IMR-90 (cell line): Measurements from ENCODE around the gene VPS18. TPM values are rescaled to one million over a fixed set of nuclear protein-coding genes. Genes with fewer than 3 reads are reported as not detected.
A peak's percentile ranks its signal among the peaks of the same experiment; 100 is the strongest.

Source experiments
- ATAC-seq: fragments of 200-7000 bp; cut with Tn5 transposase; 2 replicates; pipeline ENCODE4 v1.9.1; 2020; ENCODE audit warnings: low read depth, mild to moderate bottlenecking, moderate library complexity
- BruUV-seq: library from RNA; stranded (reverse); fragments of 400-500 nt; replicated peaks from 2 replicates; lab custom pipeline; 2021; lab: Mats Ljungman, UMichigan
- CTCF ChIA-PET: fragments of 300-600 bp; formaldehyde crosslinking; extraction: SDS; loops from one replicate; lab custom pipeline; 2021; ENCODE audit warnings: antibody characterized with exemption; lab: Yijun Ruan, JAX
- POLR2A ChIA-PET: fragments of 300-600 bp; sonication (Branson Sonifier 250); formaldehyde crosslinking; loops from one replicate; lab custom pipeline; 2022; ENCODE audit warnings: antibody characterized with exemption; ENCODE audit not compliant: unreplicated experiment; lab: Charles Lee
- DNase-seq: peaks from one replicate; pipeline ENCODE4 v3.0.0; 2013
- H2AFZ ChIP-seq: replicated peaks from 2 replicates; pipeline ENCODE3; 2013; ENCODE audit warnings: low read length, mild to moderate bottlenecking; ENCODE audit not compliant: poor library complexity
- H2AK5ac ChIP-seq: 2 replicates; pipeline ENCODE4 v1.6.1; 2013; ENCODE audit warnings: low read depth, low read length, inconsistent platforms
- H2AK9ac ChIP-seq: replicated peaks from 2 replicates; pipeline ENCODE3; 2013; ENCODE audit warnings: mild to moderate bottlenecking, low read depth, low read length, moderate library complexity; ENCODE audit not compliant: poor library complexity
- H2BK120ac ChIP-seq: 2 replicates; pipeline ENCODE4 v1.6.1; 2013; ENCODE audit warnings: low read depth, low read length, inconsistent platforms
- H2BK15ac ChIP-seq: 3 replicates; pipeline ENCODE4 v1.6.1; 2013; ENCODE audit warnings: low read depth, low read length, inconsistent platforms
- H2BK20ac ChIP-seq: 2 replicates; pipeline ENCODE4 v1.6.1; 2013; ENCODE audit warnings: low read depth, mild to moderate bottlenecking, inconsistent platforms, low read length, moderate library complexity
- H2BK5ac ChIP-seq: 2 replicates; pipeline ENCODE4 v1.6.1; 2013; ENCODE audit warnings: mild to moderate bottlenecking, low read depth, low read length, inconsistent platforms; ENCODE audit not compliant: poor library complexity, severe bottlenecking
- H3K14ac ChIP-seq: replicated peaks from 2 replicates; pipeline ENCODE4 v1.6.1; 2013; ENCODE audit warnings: low read depth, low read length, inconsistent platforms
- H3K18ac ChIP-seq: 2 replicates; pipeline ENCODE4 v1.6.1; 2013; ENCODE audit warnings: low read depth, low read length, control low read depth
- H3K23ac ChIP-seq: 2 replicates; pipeline ENCODE4 v1.6.1; 2013; ENCODE audit warnings: low read depth, low read length, inconsistent platforms
- H3K27ac ChIP-seq: 2 replicates; pipeline ENCODE4 v1.5.1; 2013; ENCODE audit warnings: mild to moderate bottlenecking, control low read depth, low read length; ENCODE audit not compliant: insufficient read depth
- H3K27me3 ChIP-seq: 2 replicates; pipeline ENCODE4 v1.6.1; 2013; ENCODE audit warnings: low read length; ENCODE audit not compliant: control insufficient read depth, insufficient read depth
- H3K36me3 ChIP-seq: 2 replicates; pipeline ENCODE4 v1.6.1; 2013; ENCODE audit warnings: low read length, mixed read lengths; ENCODE audit not compliant: control insufficient read depth, insufficient read depth
- H3K4ac ChIP-seq: 2 replicates; pipeline ENCODE4 v1.6.1; 2013; ENCODE audit warnings: low read depth, low read length, inconsistent platforms
- H3K4me1 ChIP-seq: 2 replicates; pipeline ENCODE4 v1.6.1; 2013; ENCODE audit warnings: low read length, mixed read lengths; ENCODE audit not compliant: control insufficient read depth, insufficient read depth
- H3K4me2 ChIP-seq: 2 replicates; pipeline ENCODE4 v1.6.1; 2013; ENCODE audit warnings: low read depth, mild to moderate bottlenecking, control low read depth, low read length, moderate library complexity
- H3K4me3 ChIP-seq: 2 replicates; pipeline ENCODE4 v1.5.1; 2013; ENCODE audit warnings: low read depth, mild to moderate bottlenecking, control low read depth, low read length, moderate library complexity; ENCODE audit not compliant: insufficient read depth
- H3K56ac ChIP-seq: 2 replicates; pipeline ENCODE4 v1.6.1; 2013; ENCODE audit warnings: low read length, inconsistent platforms; ENCODE audit not compliant: insufficient read depth; ENCODE audit errors: extremely low read depth
- H3K79me1 ChIP-seq, 2 experiments: 2 replicates each; pipeline ENCODE4 v1.6.1; 2013; ENCODE audit warnings: low read length in 2 of 2, inconsistent platforms in 1 of 2, low read depth in 1 of 2
- H3K9ac ChIP-seq: 2 replicates; pipeline ENCODE4 v1.6.1; 2013; ENCODE audit warnings: low read depth, low read length, control low read depth
- H3K9me1 ChIP-seq: 2 replicates; pipeline ENCODE4 v1.6.1; 2013; ENCODE audit warnings: low read length, inconsistent platforms; ENCODE audit not compliant: insufficient read depth
- H3K9me3 ChIP-seq: 2 replicates; pipeline ENCODE4 v1.6.1; 2013; ENCODE audit warnings: low read length; ENCODE audit not compliant: control insufficient read depth, insufficient read depth
- H4K20me1 ChIP-seq: 2 replicates; pipeline ENCODE4 v1.6.1; 2013; ENCODE audit warnings: low read length, inconsistent platforms; ENCODE audit not compliant: insufficient read depth
- H4K5ac ChIP-seq: 2 replicates; pipeline ENCODE4 v1.6.1; 2013; ENCODE audit warnings: mild to moderate bottlenecking, low read depth, low read length, control low read depth
- H4K8ac ChIP-seq, 2 experiments: 2 replicates each; pipeline ENCODE4 v1.6.1; 2013; ENCODE audit warnings: low read depth in 2 of 2, low read length in 2 of 2, control low read depth in 1 of 2, inconsistent platforms in 1 of 2
- H4K91ac ChIP-seq: 2 replicates; pipeline ENCODE4 v1.6.1; 2013; ENCODE audit warnings: low read depth, low read length, inconsistent platforms; ENCODE audit not compliant: insufficient read depth
- BHLHE40 ChIP-seq: fragments of 150-350 bp; IDR thresholded peaks from 2 replicates; pipeline ENCODE4 v1.6.1; 2016; ENCODE audit warnings: mild to moderate bottlenecking, low read depth, low read length
- CEBPB ChIP-seq: IDR thresholded peaks from 2 replicates; pipeline ENCODE4 v1.6.1; 2012; ENCODE audit warnings: low read depth, low read length, improper control_type of control experiment
- CHD1 ChIP-seq: IDR thresholded peaks from 2 replicates; pipeline ENCODE4 v1.6.1; 2012; ENCODE audit warnings: low read depth, low read length, improper control_type of control experiment
- CTCF ChIP-seq: conservative IDR thresholded peaks from 2 replicates; pipeline ENCODE4 v1.5.1; 2012; ENCODE audit warnings: mild to moderate bottlenecking, low read depth, low read length, improper control_type of control experiment
- ELK1 ChIP-seq: fragments of 150-350 bp; IDR thresholded peaks from 2 replicates; pipeline ENCODE4 v1.6.1; 2016; ENCODE audit warnings: low read depth, mild to moderate bottlenecking, low read length, moderate library complexity, borderline replicate concordance
- FOS ChIP-seq: fragments of 150-350 bp; IDR thresholded peaks from 2 replicates; pipeline ENCODE4 v1.6.1; 2016; ENCODE audit warnings: low read depth, low read length
- MAFK ChIP-seq: IDR thresholded peaks from 2 replicates; pipeline ENCODE4 v1.6.1; 2012; ENCODE audit warnings: low read depth, low read length, improper control_type of control experiment
- MAZ ChIP-seq: IDR thresholded peaks from 2 replicates; pipeline ENCODE4 v1.6.1; 2012; ENCODE audit warnings: low read depth, mild to moderate bottlenecking, low read length, improper control_type of control experiment, moderate library complexity, borderline replicate concordance
- MXI1 ChIP-seq: IDR thresholded peaks from 2 replicates; pipeline ENCODE4 v1.6.1; 2012; ENCODE audit warnings: low read depth, mild to moderate bottlenecking, low read length, moderate library complexity, borderline replicate concordance
- NFE2L2 ChIP-seq: fragments of 150-350 bp; IDR thresholded peaks from 2 replicates; pipeline ENCODE4 v1.6.1; 2016; ENCODE audit warnings: low read depth, mild to moderate bottlenecking, low read length
- RAD21 ChIP-seq: IDR thresholded peaks from 2 replicates; pipeline ENCODE4 v1.6.1; 2012; ENCODE audit warnings: low read length, improper control_type of control experiment
- RCOR1 ChIP-seq: IDR thresholded peaks from 2 replicates; pipeline ENCODE4 v1.6.1; 2012; ENCODE audit warnings: mild to moderate bottlenecking, low read length, improper control_type of control experiment; ENCODE audit not compliant: insufficient replicate concordance
- RFX5 ChIP-seq: IDR thresholded peaks from 2 replicates; pipeline ENCODE4 v1.8.0; 2012; ENCODE audit warnings: low read depth, mild to moderate bottlenecking, low read length, moderate library complexity
- USF2 ChIP-seq: fragments of 150-350 bp; IDR thresholded peaks from 2 replicates; pipeline ENCODE4 v1.6.1; 2017; ENCODE audit warnings: mild to moderate bottlenecking, antibody characterized with exemption, low read length, low read depth
- WGBS, 2 experiments: methylation state at CpG; one replicate each; pipeline versions ENCODE4 v1.1.5 to v1.1.7; 2013; ENCODE audit warnings: missing lambda C conversion rate in 2 of 2; ENCODE audit not compliant: insufficient read length in 1 of 2; ENCODE audit errors: extremely low coverage in 2 of 2; 5-methylcytosine and 5-hydroxymethylcytosine counted together
- dilution Hi-C: fragments of 300-500 bp; cut with HindIII; formaldehyde crosslinking; loops from one replicate; pipeline ENCODE4 v1.14.3; 2018; ENCODE audit warnings: low sequenced_read_pairs; ENCODE audit not compliant: unreplicated experiment
- in situ Hi-C: fragments of 300-500 bp; cut with MboI; formaldehyde crosslinking; loops from 3 replicates; pipeline ENCODE4 v1.14.3; 2019; ENCODE audit warnings: low sequenced_read_pairs, inconsistent platforms, mixed read lengths
- intact Hi-C: fragments of 100-400 bp; cut with micrococcal nuclease; formaldehyde crosslinking; loops from 2 replicates; pipeline ENCODE4 v1.10.0; 2022
- polyA plus RNA-seq, 3 experiments: library from polyadenylated mRNA; depleted of rRNA; stranded (reverse); fragments of >200 nt; gene quantifications; 2 replicates each; pipeline ENCODE4 v1.2.3, GENCODE V29; 2012; ENCODE audit warnings: low replicate concordance in 1 of 3
- total RNA-seq: library from RNA; depleted of rRNA; stranded (reverse); fragments of >200 nt; gene quantifications from 2 replicates; pipeline ENCODE4 v1.2.3, GENCODE V29; 2012

The VPS18 gene
- total and polyA plus RNA-seq, 2 of the 4 experiments (the other 2 are of a cell fraction) = 19.3 to 32.3 TPM

GRCh38 chr15:40893019-40893670 lies 1.1 kb upstream of the VPS18 start:
- ATAC-seq (no peak), DNase-seq (no peak)
- no peak overlapping the region for H3K56ac ChIP-seq
- no peak overlapping the region for H2BK20ac ChIP-seq
- no peaks in the 10 kb centered on the region; the same call in 1 of the 2 replicates for H3K27me3 ChIP-seq
- POLR2A ChIA-PET = no interaction called here
- H3K79me1 ChIP-seq = peaks cover 14 to 20% of the 10 kb centered on the region in 2 experiments; a peak in 3 of 4 replicates
- H3K9ac ChIP-seq = no peak overlapping the region
- H2AK9ac ChIP-seq = peak overlapping the region; percentile 83
- in situ Hi-C loops = loop anchor here (5.0 kb wide), 1 partner anchor 36 kb away; no protein-coding TSS in a partner anchor
- H3K4me1 ChIP-seq = peaks cover 9% of the 10 kb centered on the region; the same call in 1 of the 2 replicates
- H4K5ac ChIP-seq = peak overlapping the region; percentile 74; the same call in 1 of the 2 replicates
- peaks cover 6% of the 10 kb centered on the region; the same call in 1 of the 2 replicates for H3K36me3 ChIP-seq
- no peak overlapping the region for H3K27ac ChIP-seq
- BruUV-seq = no TSS peak
- H2AK5ac ChIP-seq = no peak overlapping the region; the same call in 1 of the 2 replicates
- H3K18ac ChIP-seq = no peak overlapping the region
- no peak overlapping the region for H3K4me2 ChIP-seq
- H3K9me3 ChIP-seq = no peaks in the 10 kb centered on the region
- no peak overlapping the region for H2BK5ac ChIP-seq
- peak overlapping the region; percentile 88 to 98; a peak in 3 of 4 replicates for H4K8ac ChIP-seq
- H2BK120ac ChIP-seq = no peak overlapping the region
- H3K14ac ChIP-seq = no peak overlapping the region
- no peak overlapping the region for H2BK15ac ChIP-seq
- no peak overlapping the region for H4K91ac ChIP-seq
- CTCF ChIA-PET = interaction anchor here (0.6 to 4.3 kb wide), 10 partner anchors 12 to 148 kb away, joined by 3 to 44 read pairs (median 8); no protein-coding TSS in a partner anchor
- 0 out of 2 replicates have a peak, but pooled peaks cover 3% of the 10 kb centered on the region for H3K9me1 ChIP-seq
- 82% methylated on average over 9 of the region's 22 CpGs; no CpG with 5 or more reads in 1 of the 2 experiments for WGBS, 2 experiments
- no peak overlapping the region for H3K4me3 ChIP-seq
- H3K23ac ChIP-seq = no peak overlapping the region
- H2AFZ ChIP-seq = peak overlapping the region; percentile 96
- dilution Hi-C loops = no loop called here
- H3K4ac ChIP-seq = no peak overlapping the region
- intact Hi-C loops = loop anchor here (5.0 kb wide), 2 partner anchors 216 to 371 kb away; no protein-coding TSS in a partner anchor
- H4K20me1 ChIP-seq = peaks cover 9% of the 10 kb centered on the region; the same call in 1 of the 2 replicates
- TF ChIP-seq FOS (no peak), CHD1 (no peak), CTCF (no peak), RAD21 (no peak), MAFK (no peak), RCOR1 (no peak), USF2 (no peak), MXI1 (no peak), ELK1 (no peak), NFE2L2 (no peak), CEBPB (no peak), BHLHE40 (no peak), RFX5 (no peak), MAZ (no peak)
